ENCODE measurements around the gene GRAMD4. TPM values are rescaled to one million over a fixed set of nuclear protein-coding genes. Genes with fewer than 3 reads are reported as not detected.

Gene GRAMD4
- total RNA-seq, 1 donor from 2014 or later: 58.1 TPM

DNA sequence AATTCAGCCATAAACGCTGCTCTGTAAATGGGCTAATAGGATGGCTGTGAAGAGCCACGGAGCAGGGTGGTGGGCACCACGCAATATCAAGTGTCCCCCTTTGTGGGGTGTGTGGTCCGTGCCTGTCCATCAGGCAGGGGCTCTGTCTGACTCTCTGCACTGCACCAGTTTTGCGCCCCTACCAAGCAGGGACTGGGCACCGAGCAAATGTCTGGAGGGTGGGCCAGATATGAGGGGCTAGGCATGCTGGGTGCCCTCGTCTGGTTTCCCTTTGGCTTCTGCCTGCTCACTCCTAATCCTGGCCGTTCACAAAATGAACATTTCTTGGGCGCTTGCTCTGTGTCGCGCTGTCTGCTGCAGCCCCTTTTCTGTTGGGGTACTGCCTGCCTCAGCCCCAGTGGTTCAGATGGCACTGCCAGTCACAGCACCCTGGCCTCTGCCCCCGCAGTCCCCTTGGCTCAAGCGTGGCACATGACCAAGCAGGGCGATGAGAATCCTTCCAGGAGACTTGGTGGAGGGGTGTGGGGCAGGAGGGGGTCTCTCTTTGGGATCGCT is 45.7 kb upstream of the GRAMD4 start:
- intact Hi-C loops (cut with DNase I): no loop called here
- TF ChIP-seq, protein P1, sequence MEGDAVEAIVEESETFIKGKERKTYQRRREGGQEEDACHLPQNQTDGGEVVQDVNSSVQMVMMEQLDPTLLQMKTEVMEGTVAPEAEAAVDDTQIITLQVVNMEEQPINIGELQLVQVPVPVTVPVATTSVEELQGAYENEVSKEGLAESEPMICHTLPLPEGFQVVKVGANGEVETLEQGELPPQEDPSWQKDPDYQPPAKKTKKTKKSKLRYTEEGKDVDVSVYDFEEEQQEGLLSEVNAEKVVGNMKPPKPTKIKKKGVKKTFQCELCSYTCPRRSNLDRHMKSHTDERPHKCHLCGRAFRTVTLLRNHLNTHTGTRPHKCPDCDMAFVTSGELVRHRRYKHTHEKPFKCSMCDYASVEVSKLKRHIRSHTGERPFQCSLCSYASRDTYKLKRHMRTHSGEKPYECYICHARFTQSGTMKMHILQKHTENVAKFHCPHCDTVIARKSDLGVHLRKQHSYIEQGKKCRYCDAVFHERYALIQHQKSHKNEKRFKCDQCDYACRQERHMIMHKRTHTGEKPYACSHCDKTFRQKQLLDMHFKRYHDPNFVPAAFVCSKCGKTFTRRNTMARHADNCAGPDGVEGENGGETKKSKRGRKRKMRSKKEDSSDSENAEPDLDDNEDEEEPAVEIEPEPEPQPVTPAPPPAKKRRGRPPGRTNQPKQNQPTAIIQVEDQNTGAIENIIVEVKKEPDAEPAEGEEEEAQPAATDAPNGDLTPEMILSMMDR (IDR thresholded peaks at IDR 0.05): no peak
- peaks cover 37% of the 10 kb centered on the region for H3K4me1 ChIP-seq
- H3K27ac ChIP-seq: peak overlapping the region; percentile 39
- no peak for ATAC-seq
- H3K27me3 ChIP-seq (ENCODE audit: low read depth): no peaks in the 10 kb centered on the region
- no peak overlapping the region for H3K4me3 ChIP-seq
- peak; percentile 35 for DNase-seq
- H3K9me3 ChIP-seq: peaks cover 10% of the 10 kb centered on the region
- no peaks in the 10 kb centered on the region for H3K36me3 ChIP-seq

DNA sequence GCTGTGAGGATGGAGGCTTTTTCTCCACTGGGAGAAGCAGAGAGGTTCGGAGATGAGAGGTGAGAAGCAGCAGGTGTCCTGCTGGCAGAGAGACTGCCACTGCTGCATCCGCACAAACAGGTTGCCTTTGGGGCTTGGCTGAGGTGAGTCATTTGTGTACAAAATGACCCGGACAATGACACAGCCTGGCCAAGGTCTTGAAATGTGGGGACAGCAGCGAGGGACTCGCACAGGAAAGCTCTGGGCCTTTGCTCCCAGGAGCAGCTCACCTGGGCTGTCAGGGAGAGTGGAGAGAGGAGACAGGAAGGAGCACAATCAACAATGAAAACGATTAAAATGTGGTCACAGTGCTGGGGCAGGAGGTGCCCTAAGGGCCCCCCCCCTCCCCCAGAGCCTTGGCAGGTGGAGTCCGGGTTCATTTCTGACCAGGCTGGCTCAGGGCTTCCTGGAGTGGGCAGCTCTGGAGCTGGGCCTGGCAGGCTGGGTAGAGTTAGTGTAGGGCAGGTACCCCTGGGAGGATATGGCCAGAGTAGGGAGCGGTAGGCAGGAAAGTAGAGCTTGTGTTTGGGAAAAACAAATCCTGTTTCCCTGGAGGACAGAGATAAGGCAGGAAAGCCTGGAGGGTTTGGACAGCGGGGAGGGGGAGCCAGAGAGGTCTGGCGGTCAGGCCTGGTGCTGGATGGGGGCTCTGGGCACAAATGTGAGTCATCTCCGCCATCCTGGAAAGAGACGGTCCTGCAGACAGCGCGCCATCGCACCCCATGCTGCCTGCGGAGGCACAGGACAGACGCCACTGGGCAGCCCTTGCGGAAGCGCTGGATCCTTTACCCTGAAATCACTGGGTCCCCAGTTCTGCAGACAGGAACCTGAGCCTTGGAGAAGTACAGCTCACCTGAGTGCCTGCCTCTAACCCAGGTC is 44.9 kb upstream of the GRAMD4 start:
- intact Hi-C loops (cut with DNase I): no loop called here
- Histone ChIP-seq H3K9me3 (peaks cover 10% of the 10 kb centered on the region), H3K27ac (peak overlapping the region; percentile 39), H3K4me3 (peak overlapping the region; percentile 62), H3K36me3 (no peaks in the 10 kb centered on the region), H3K27me3 (ENCODE audit: low read depth) (no peaks in the 10 kb centered on the region), H3K4me1 (peaks cover 44% of the 10 kb centered on the region)
- DNase-seq (peak; percentile 51), ATAC-seq (peak; percentile 42 to 56)
- TF ChIP-seq, protein P1 (IDR thresholded peaks at IDR 0.05): no peak

DNA sequence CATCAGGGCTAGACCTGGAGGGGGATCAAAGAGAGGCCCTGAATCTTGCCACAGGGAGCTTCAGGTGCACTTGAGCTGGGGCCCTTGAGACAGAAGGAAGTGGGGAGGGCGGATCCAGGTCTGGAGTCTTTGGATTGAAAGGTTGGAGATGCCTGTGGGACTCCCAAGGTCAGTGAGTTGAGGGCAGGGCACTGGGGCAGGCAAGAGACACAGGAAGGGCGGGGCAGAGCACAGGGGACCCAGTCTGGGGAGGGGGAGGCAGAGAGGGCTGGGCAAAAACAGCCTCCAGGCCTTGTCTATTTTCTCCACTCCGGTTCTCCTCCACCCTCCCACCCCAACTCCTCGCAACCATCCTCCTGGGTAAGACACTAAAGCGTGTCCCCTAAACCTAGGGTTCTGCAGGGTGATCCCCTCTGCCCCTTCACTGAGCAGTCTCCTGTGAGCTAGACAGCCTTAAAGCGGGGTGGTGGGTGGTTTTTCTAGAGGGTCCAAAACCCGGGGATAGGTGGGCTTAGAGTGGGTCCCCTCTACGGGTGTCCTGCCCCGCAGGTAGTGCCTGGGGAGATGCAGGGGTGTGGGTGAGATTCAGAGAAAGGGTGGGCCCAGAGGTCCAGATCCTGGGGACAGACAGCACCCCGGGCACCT is 44.2 kb upstream of the GRAMD4 start:
- TF ChIP-seq, protein P1 (IDR thresholded peaks at IDR 0.05): no peak
- peaks cover 52% of the 10 kb centered on the region for H3K4me1 ChIP-seq
- ATAC-seq: peak; percentile 50 to 51
- no peaks in the 10 kb centered on the region for H3K36me3 ChIP-seq
- peaks cover 10% of the 10 kb centered on the region for H3K9me3 ChIP-seq
- DNase-seq: peak; percentile 75
- intact Hi-C loops (cut with DNase I): no loop called here
- H3K4me3 ChIP-seq: peak overlapping the region; percentile 62
- H3K27ac ChIP-seq: peak overlapping the region; percentile 39
- H3K27me3 ChIP-seq (ENCODE audit: low read depth): no peaks in the 10 kb centered on the region

DNA sequence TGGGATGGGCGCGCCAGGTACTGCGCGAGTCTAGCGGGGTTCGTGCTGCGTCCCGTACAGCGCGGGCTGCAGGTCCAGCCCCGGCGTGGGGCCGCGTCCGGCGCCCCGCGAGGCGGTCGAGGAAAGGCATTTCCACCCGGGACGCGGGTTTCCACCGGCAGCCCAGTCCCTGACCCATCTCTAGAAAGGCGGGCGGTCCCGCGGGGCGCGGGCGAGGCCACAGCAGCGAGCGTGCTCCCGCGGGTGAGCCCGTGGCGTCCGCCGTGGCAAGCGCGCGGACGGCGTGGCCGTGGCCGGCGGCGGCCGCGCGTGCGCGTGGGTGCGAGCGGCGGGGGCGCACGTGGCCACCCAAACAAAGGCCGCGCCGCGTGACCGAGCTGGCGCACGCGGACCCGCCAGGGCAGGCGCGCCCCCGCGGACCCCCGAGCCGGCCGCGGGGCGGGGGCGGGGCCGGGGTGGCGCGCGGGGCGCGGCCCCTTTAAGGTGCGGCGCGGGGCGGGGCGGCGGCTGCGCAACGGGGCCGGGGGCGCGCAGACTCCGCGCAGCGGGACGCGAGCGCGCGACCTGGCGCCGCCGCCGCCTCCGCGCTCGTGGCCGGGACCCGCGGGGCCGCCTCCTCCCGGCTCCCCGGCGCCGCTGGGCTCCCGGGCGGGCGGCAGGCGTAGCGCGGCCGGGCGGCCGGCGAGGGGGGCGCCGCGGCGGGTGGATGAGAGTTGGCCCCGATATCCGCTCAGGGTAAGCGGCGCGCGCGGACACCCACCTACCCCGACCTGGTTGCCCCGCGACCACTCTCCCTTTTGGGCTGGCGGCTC is 43.4 kb upstream of the GRAMD4 start:
- H3K27ac ChIP-seq: peak overlapping the region; percentile 74
- H3K36me3 ChIP-seq: no peaks in the 10 kb centered on the region
- H3K27me3 ChIP-seq (ENCODE audit: low read depth): no peaks in the 10 kb centered on the region
- H3K9me3 ChIP-seq: peaks cover 5% of the 10 kb centered on the region
- H3K4me1 ChIP-seq: peaks cover 60% of the 10 kb centered on the region
- peak; percentile 70 for DNase-seq
- ATAC-seq: peak; percentile 20 to 46
- peak overlapping the region; percentile 81 for H3K4me3 ChIP-seq
- intact Hi-C loops (cut with DNase I): no loop called here
- TF ChIP-seq, protein P1 (IDR thresholded peaks at IDR 0.05): no peak
